GM12878 (cell line): Measurements from ENCODE around the gene NPIPB8. TPM values are rescaled to one million over a fixed set of nuclear protein-coding genes. Genes with fewer than 3 reads are reported as not detected.
"Not testable (repeated sequence)": the region's sequence is repeated elsewhere in the genome, so short reads cannot be mapped to it uniquely, and the experiment has no call there.

Experiments used
- ATAC-seq: fragments of 200-7000 bp; cut with Tn5 transposase; 3 replicates; pipeline ENCODE4 v1.9.1; 2020; ENCODE audit warnings: mild to moderate bottlenecking, moderate library complexity
- BruUV-seq: library from RNA; stranded (reverse); fragments of 400-500 nt; replicated peaks from 2 replicates; lab custom pipeline; 2021; lab: Mats Ljungman, UMichigan
- CTCF ChIA-PET: fragments of 300-600 bp; sonication (Branson Sonifier 250); formaldehyde crosslinking; extraction: SDS; loops from one replicate; lab custom pipeline; 2021; ENCODE audit warnings: inconsistent platforms; lab: Yijun Ruan, JAX
- POLR2A ChIA-PET: fragments of 350-600 bp; formaldehyde crosslinking; extraction: SDS; loops from one replicate; lab custom pipeline; 2021; ENCODE audit warnings: inconsistent platforms; lab: Charles Lee
- RAD21 ChIA-PET: fragments of 300-600 bp; sonication (Branson Sonifier 250); formaldehyde crosslinking; loops from one replicate; lab custom pipeline; 2023; ENCODE audit warnings: antibody characterized with exemption; ENCODE audit not compliant: unreplicated experiment; lab: Charles Lee
- SMC1A ChIA-PET: fragments of 300-600 bp; sonication (Branson Sonifier 250); formaldehyde crosslinking; loops from one replicate; lab custom pipeline; 2023; ENCODE audit not compliant: unreplicated experiment, uncharacterized antibody; lab: Charles Lee
- DNase-seq: peaks from one replicate; pipeline ENCODE4 v3.0.0-alpha.2; 2011; ENCODE audit warnings: low read depth, low spot score
- FAIRE-seq: peaks from 3 replicates; lab custom pipeline; 2011; peaks lifted over from hg19 to GRCh38; lab: Jason Lieb, UNC
- H2AFZ ChIP-seq: 2 replicates; pipeline ENCODE4 v1.6.0; 2011; ENCODE audit warnings: low read depth, low read length, control low read depth; ENCODE audit not compliant: control insufficient read depth
- H3K27ac ChIP-seq: 2 replicates; pipeline ENCODE4 v1.5.1; 2011; ENCODE audit warnings: control low read depth; ENCODE audit not compliant: control insufficient read depth, insufficient read depth
- H3K27me3 ChIP-seq, 2 experiments: replicated peaks in 1 of 2; 2 replicates each; pipeline versions ENCODE4 v1.6.0 to v1.6.1; 2011; ENCODE audit warnings: low read length in 1 of 2; ENCODE audit not compliant: control insufficient read depth in 2 of 2, insufficient read depth in 2 of 2
- H3K36me3 ChIP-seq, 2 experiments: 2 replicates each; pipeline ENCODE4 v1.5.1; 2011; ENCODE audit warnings: low read length in 1 of 2; ENCODE audit not compliant: control insufficient read depth in 2 of 2, insufficient read depth in 2 of 2
- H3K4me1 ChIP-seq: 2 replicates; pipeline ENCODE4 v1.6.1; 2011; ENCODE audit warnings: mild to moderate bottlenecking, low read length, moderate library complexity, mixed read lengths; ENCODE audit not compliant: control insufficient read depth, insufficient read depth
- H3K4me2 ChIP-seq: 2 replicates; pipeline ENCODE4 v1.6.0; 2011; ENCODE audit warnings: control low read depth; ENCODE audit not compliant: control insufficient read depth, insufficient read depth
- H3K4me3 ChIP-seq: fragments of 200-600 bp; sonication (generic); 2 replicates; pipeline ENCODE4 v1.5.1; 2016
- H3K79me2 ChIP-seq: 2 replicates; pipeline ENCODE4 v1.6.0; 2011; ENCODE audit warnings: low read length; ENCODE audit not compliant: control insufficient read depth, insufficient read depth
- H3K9ac ChIP-seq: 2 replicates; pipeline ENCODE4 v1.8.0; 2011; ENCODE audit warnings: low read length, control low read depth, mixed read lengths; ENCODE audit not compliant: control insufficient read depth, insufficient read depth
- H3K9me3 ChIP-seq: replicated peaks from 3 replicates; pipeline ENCODE4 v1.5.1; 2011; ENCODE audit warnings: mild to moderate bottlenecking, low read length; ENCODE audit not compliant: control insufficient read depth, insufficient read depth
- H4K20me1 ChIP-seq: 2 replicates; pipeline ENCODE4 v1.6.0; 2011; ENCODE audit not compliant: control insufficient read depth, insufficient read depth
- BHLHE40 ChIP-seq, 2 experiments: fragments of 450-650 bp in 1 of 2; IDR thresholded peaks; 2 replicates each; pipeline ENCODE4 v1.6.1; 2011 to 2017; ENCODE audit warnings: low read depth in 2 of 2, borderline replicate concordance in 1 of 2, improper control_type of control experiment in 1 of 2, low read length in 1 of 2, mild to moderate bottlenecking in 1 of 2
- NBN ChIP-seq: fragments of 450-650 bp; IDR thresholded peaks from 2 replicates; pipeline ENCODE4 v1.6.1; 2016
- POU2F2 ChIP-seq: IDR thresholded peaks from 3 replicates; pipeline ENCODE4 v1.6.1; 2011; ENCODE audit warnings: low read depth, mild to moderate bottlenecking, low read length, borderline replicate concordance
- TCF12 ChIP-seq: IDR thresholded peaks from 2 replicates; pipeline ENCODE4 v1.6.1; 2011; ENCODE audit warnings: low read depth, mild to moderate bottlenecking, low read length
- WGBS: methylation state at CpG from one replicate; pipeline ENCODE4 v1.1.6; 2016; ENCODE audit warnings: low lambda C conversion rate; ENCODE audit not compliant: insufficient replicate concordance, insufficient coverage; ENCODE audit errors: missing lambda C conversion rate; 5-methylcytosine and 5-hydroxymethylcytosine counted together
- in situ Hi-C: fragments of 300-500 bp; cut with MboI; formaldehyde crosslinking; loops from 9 replicates; pipeline ENCODE4 v1.14.3; 2018; ENCODE audit warnings: mixed read lengths
- intact Hi-C: fragments of 100-400 bp; cut with micrococcal nuclease; formaldehyde crosslinking; loops from one replicate; pipeline ENCODE4 v1.14.2; 2022; ENCODE audit not compliant: unreplicated experiment
- polyA plus RNA-seq, 11 experiments: library from polyadenylated mRNA; depleted of rRNA in 4 of 11; unstranded in 6 of 11; stranded (reverse) in 5 of 11; fragments of >200 nt; fragmentation: Nextera tagmentation in 4 of 11; fragmentation: Illumina TruSeq in 1 of 11; extraction: Ambion mirVana in 4 of 11; extraction: Trizol in 1 of 11; gene quantifications; 1 replicate in 1 of 11; 2 replicates in 10 of 11; pipeline versions ENCODE4 v1.2.1 to v1.2.3, GENCODE V29; 2011 to 2016; ENCODE audit warnings: inconsistent platforms in 2 of 11, missing spikeins in 2 of 11, low read depth in 1 of 11
- total RNA-seq, 4 experiments: library from RNA; depleted of rRNA in 3 of 4; stranded (reverse); fragments of >200 nt in 3 of 4; fragmentation: Illumina TruSeq in 1 of 4; extraction: Trizol in 1 of 4; gene quantifications; 2 replicates each; pipeline versions ENCODE4 v1.2.1 to v1.2.3, GENCODE V29; 2013 to 2021
- TF ChIP-seq, protein P1 (sequence below): IDR thresholded peaks from 2 replicates; pipeline ENCODE4 v1.6.1; 2012; ENCODE audit warnings: low read depth, low read length, improper control_type of control experiment

The NPIPB8 gene
- total and polyA plus RNA-seq, 10 of the 15 experiments (the other 5 are each of a cell fraction or from before 2014, with no cell fraction given): 0.03 to 1.2 (median 0.56) TPM; not detected in 5

DNA sequence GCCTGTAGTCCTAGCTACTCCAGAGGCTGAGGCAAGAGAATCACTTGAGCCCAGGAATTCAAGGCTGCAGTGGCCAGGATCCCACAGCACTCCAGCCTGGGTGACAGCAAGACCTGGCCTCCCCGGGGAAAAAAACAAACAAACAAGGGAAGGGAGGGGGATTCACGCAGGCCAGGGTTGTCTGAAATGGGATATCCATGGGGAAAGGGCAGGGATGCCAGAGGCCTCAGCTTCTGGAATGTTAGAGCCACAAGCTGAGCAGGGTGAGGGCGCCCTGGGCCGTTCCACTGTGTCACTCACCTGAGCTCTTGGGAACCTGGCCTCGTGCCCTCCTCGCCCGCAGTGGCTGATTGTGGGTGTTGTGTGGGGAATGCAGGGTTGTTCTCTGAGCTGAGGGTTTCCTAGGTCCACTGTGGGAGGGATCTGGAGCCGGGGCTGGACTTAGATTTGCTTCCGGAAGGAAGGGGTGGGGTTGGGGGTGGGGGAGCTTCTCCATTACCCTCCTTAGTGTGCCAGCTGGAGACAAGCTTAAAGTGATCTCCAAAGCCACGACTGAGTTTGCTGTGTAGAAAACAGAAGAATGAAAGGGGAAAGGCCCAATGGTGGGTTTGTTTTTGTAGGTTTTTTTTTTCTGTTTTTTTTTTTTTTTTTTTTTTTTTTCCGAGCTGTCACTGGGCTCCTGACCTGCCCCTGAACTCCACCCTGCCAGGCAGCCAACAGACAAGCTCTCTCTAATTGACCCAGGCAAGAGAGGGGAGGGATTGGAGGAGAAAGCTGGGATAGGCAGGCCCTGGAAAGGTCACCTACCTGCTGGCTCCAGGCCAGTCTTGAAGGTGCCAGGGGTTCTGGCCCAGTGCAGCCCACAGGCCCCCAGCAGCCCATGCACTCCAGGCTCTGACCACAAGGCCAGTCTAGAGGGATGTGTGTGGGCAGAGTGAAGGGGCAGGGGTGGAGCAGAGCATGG lies 28.0 kb upstream of the NPIPB8 start, which contains the start of gene SULT1A1 (continued):
- TF ChIP-seq TCF12: no peak

DNA sequence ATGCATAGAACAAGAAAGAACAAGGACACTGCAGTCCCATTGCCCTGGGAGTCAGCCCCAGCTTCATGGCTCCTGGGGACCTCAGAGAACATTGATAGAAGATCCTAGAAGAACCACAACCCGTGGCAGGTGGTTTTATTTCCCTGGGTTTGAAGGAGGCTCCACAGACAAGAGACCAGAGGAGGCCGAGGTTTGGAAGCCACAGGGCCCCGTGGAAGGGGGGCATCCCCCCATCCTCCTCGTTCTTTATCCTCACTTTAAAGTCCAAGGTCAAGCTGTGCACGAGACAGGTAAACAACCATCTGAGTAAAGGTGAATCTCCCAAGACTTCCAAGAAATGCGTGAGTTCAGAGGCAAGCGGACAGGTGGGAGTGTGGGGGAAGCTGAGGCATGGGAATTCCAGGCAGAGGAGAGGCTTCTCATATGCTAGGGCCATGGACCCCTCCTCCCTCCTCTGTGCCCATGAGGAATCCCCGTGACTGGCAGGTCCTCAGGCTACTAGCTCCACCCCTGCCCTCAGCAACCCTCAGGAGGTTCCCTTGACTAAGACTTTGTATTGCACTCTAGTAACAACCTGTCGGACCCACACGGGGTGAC lies 27.2 kb upstream of the NPIPB8 start:
- no peak for FAIRE-seq
- intact Hi-C loops: no loop called here

DNA sequence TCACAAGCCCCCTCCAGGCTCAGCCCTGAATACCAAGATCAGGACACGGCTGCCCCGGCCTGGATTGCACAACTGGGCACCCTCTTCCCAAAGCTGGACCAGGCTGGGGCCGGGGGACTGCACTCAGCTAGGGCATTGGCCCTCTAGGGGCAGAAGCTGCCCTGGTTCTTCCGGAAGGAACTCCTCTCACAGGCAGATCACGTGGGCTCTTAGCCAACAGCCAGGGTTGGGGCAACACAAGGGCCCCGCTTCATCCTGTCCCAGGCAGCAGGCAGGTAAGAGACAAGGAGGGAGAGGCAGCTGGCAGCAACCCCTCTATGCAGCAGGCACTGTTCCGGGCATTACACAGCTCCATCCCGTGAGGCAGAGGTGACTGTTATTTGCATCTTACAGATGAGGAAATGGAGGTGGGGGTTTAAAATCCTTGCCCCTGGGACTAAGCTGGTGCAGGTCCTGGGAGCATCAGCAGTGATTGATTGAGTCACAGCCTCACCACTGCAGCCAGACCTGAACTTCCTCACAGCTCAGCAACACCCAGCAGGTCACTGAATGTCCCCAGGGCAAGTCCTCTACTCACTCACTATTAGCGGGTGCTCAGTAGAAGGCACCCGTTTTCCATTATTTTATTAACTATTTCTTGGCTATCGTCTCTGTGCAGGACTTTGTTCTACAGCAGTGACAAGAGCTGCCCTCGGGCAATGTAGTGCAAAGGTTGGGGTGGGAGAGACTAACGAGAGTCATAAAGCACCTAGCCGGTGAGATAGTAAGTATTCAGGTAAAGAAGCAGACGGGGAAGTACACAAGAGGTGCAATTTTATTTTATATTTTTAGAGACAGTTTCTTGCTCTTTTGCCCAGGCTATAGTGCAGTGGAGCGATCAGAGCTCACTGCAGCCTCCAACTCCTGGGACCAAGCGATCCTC lies 25.2 kb upstream of the NPIPB8 start:
- H3K9ac ChIP-seq, CTCF ChIA-PET, BruUV-seq, H3K27me3 ChIP-seq, H2AFZ ChIP-seq, POLR2A ChIA-PET, H3K36me3 ChIP-seq, H3K9me3 ChIP-seq, intact Hi-C loops, H3K4me1 ChIP-seq, DNase-seq, H3K27ac ChIP-seq, H3K79me2 ChIP-seq, H3K4me2 ChIP-seq, H3K4me3 ChIP-seq, H4K20me1 ChIP-seq, in situ Hi-C loops, SMC1A ChIA-PET, FAIRE-seq, RAD21 ChIA-PET: not testable (repeated sequence)
- no CpG with 5 or more reads among the region's 17 CpGs for WGBS
- peak; percentile 89 for ATAC-seq

More for the DNA sequence above, 27.2 kb upstream of the NPIPB8 start:
- ATAC-seq (no peak), DNase-seq (no peak)
- BruUV-seq: no TSS peak
- no peak overlapping the region for H3K4me3 ChIP-seq
- H3K27ac ChIP-seq: no peak overlapping the region
- H3K9me3 ChIP-seq: no peaks in the 10 kb centered on the region
- H3K4me1 ChIP-seq: no peaks in the 10 kb centered on the region
- ChIA-PET SMC1A (no interaction called here), POLR2A (interaction anchor here (0.5 kb wide), 1 partner anchor 127 kb away, joined by 5 read pairs; no protein-coding TSS in a partner anchor), CTCF (no interaction called here), RAD21 (no interaction called here)
- whole genome bisulfite sequencing: 48% methylated on average over 10 of the region's 10 CpGs
- H2AFZ ChIP-seq: no peak overlapping the region
- H3K4me2 ChIP-seq: no peak overlapping the region
- H4K20me1 ChIP-seq: no peaks in the 10 kb centered on the region
- no peak overlapping the region for H3K9ac ChIP-seq
- in situ Hi-C loops: no loop called here
- no peaks in the 10 kb centered on the region for H3K79me2 ChIP-seq
- no peaks in the 10 kb centered on the region for H3K36me3 ChIP-seq
- H3K27me3 ChIP-seq: no peaks in the 10 kb centered on the region
- TF ChIP-seq BHLHE40 (IDR thresholded peaks at IDR 0.05; ENCODE audit: borderline replicate concordance in 1 of 2, low read depth in 2 of 2, low read length in 1 of 2): no peak
- TF ChIP-seq, protein P1, sequence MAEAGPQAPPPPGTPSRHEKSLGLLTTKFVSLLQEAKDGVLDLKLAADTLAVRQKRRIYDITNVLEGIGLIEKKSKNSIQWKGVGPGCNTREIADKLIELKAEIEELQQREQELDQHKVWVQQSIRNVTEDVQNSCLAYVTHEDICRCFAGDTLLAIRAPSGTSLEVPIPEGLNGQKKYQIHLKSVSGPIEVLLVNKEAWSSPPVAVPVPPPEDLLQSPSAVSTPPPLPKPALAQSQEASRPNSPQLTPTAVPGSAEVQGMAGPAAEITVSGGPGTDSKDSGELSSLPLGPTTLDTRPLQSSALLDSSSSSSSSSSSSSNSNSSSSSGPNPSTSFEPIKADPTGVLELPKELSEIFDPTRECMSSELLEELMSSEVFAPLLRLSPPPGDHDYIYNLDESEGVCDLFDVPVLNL: no peak
- TF ChIP-seq POU2F2: no peak
- no peak for TF ChIP-seq NBN
